ENCODE data around the gene GMDS.

GMDS gene

DNA sequence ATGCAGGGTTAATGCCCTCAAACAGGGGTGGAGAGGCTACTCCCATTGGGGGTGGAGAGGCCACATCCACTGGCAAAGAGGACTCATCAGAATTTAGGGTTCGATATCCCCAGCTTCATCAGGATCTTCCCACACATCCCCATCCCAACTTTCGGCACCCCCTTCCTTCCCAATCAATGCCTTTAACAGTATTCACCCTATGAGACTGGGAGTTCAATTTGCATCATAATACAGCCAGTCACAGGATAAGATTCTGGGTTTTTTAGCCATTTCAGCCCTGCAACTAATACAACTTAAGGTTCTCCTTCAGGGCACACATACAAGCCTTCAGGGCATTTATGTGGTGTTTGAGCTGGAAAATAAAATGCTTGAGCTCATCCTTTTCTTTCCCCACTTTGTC lies 80.9 kb downstream of the GMDS start:
- Histone ChIP-seq H3K4me1 (ENCODE audit: control insufficient read depth, insufficient read depth, low read length) (peaks cover 1% of the 10 kb centered on the region; the same call in 1 of the 2 replicates), H3K27me3 (ENCODE audit: control insufficient read depth, insufficient read depth, low read length) (no peaks in the 10 kb centered on the region; the same call in 1 of the 2 replicates), H3K36me3 (ENCODE audit: control insufficient read depth, insufficient read depth, low read length) (no peaks in the 10 kb centered on the region), H3K4me3 (ENCODE audit: low read length) (no peak overlapping the region), H3K9me3 (ENCODE audit: control insufficient read depth, insufficient read depth, low read length) (peaks cover 2% of the 10 kb centered on the region; the same call in 1 of the 2 replicates), H3K27ac (ENCODE audit: low read length) (no peak overlapping the region)
- WGBS (ENCODE audit: insufficient coverage, insufficient read length), result no CpG with 5 or more reads among the region's 2 CpGs
- no peak for DNase-seq (ENCODE audit: low read depth, low spot score)

DNA sequence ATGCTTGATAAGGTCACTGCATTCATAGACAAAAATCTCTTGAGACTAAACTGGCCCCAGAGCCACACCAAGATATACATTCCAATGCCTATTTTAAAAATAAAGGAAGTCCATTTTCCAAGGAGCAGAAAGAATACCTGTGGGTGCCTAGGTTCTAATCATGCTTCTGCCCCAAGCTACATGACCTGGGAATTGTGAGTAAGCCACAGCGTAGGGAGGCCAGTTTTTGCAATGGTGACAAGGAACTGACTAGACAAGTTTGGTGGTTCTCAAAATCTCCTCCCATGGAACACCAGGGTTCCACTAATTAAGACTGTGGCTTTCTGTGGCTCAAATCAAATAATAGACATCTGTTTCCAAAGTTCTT lies 83.3 kb downstream of the GMDS start:
- Histone ChIP-seq H3K27ac (ENCODE audit: low read length) (no peak overlapping the region), H3K9me3 (ENCODE audit: control insufficient read depth, insufficient read depth, low read length) (peaks cover 2% of the 10 kb centered on the region; the same call in 1 of the 2 replicates), H3K36me3 (ENCODE audit: control insufficient read depth, insufficient read depth, low read length) (no peaks in the 10 kb centered on the region), H3K4me1 (ENCODE audit: control insufficient read depth, insufficient read depth, low read length) (peaks cover 1% of the 10 kb centered on the region; the same call in 1 of the 2 replicates), H3K4me3 (ENCODE audit: low read length) (no peak overlapping the region), H3K27me3 (ENCODE audit: control insufficient read depth, insufficient read depth, low read length) (no peaks in the 10 kb centered on the region)
- DNase-seq (ENCODE audit: low read depth, low spot score), result no peak
- no CpG with 5 or more reads among the region's 1 CpG for WGBS (ENCODE audit: insufficient coverage, insufficient read length)

DNA sequence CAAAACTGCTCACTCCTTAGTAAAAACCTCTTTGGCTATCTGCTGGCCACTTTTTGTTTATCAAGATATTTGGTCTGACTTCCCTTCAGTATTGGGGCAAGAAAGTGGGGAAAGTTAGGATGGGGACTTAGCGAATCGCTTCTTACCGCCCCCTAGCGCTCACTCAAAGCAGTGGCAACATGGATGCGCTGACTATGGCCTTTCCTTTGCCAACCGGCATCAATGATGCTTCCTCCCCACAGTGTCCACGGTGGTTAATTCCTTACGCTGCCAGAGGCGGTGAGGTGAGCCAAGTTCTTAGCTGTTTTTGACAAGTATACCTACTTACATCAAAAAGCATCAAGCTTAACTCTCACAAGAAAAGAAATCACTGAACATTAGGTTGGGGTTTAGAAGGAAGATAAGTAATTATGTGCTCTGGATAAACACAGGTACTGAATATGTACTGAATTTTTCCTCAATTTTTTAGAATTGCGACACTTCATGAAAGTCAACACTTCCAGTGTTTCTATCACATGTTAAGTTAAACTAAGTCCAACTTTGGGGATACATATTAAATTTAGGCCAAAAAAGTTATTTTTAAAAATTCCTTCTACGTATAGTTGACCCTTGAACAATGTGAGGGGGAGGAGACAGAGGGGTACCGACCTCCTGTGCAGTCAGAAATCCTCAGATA lies 86.7 kb downstream of the GMDS start:
- Histone ChIP-seq H3K27ac (ENCODE audit: low read length) (no peak overlapping the region), H3K4me3 (ENCODE audit: low read length) (no peak overlapping the region), H3K36me3 (ENCODE audit: control insufficient read depth, insufficient read depth, low read length) (no peaks in the 10 kb centered on the region), H3K4me1 (ENCODE audit: control insufficient read depth, insufficient read depth, low read length) (no peaks in the 10 kb centered on the region), H3K9me3 (ENCODE audit: control insufficient read depth, insufficient read depth, low read length) (no peaks in the 10 kb centered on the region), H3K27me3 (ENCODE audit: control insufficient read depth, insufficient read depth, low read length) (no peaks in the 10 kb centered on the region)
- no CpG with 5 or more reads among the region's 12 CpGs for WGBS (ENCODE audit: insufficient coverage, insufficient read length)
- peak; percentile 80 for DNase-seq (ENCODE audit: low read depth, low spot score)

DNA sequence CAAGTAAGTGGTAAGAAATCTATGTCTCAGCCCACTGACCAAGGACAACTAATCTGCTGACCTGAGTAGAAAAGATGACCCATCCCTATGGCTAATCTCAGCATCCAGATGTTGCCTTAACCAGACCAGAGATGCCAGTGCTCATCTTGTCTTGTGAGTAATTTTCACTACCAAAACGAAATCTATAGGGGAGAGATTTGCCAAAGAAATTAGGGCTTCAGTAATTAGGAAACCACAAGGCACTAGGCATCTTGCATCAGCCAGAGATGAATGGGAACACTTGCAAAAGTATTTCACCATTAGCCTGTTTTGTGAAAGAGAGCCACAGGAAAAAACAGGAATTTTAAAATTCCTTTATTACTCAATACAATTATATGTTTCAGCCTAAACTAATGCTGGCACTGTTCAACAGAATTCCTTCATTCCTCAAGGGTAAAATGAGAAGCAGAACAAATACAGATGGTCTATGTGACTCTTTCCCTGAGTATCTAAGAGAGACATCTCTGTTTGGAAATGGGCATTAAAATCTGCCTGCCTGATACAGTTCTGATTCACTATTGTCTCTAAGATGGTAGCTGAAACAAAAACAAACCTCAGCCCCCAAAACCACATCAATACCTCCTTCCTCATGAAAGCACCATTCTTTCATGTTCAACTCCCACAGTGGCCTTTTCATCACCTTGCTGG lies 87.8 kb downstream of the GMDS start:
- WGBS (ENCODE audit: insufficient coverage, insufficient read length), result no CpG with 5 or more reads among the region's 1 CpG
- Histone ChIP-seq H3K4me1 (ENCODE audit: control insufficient read depth, insufficient read depth, low read length) (no peaks in the 10 kb centered on the region), H3K27ac (ENCODE audit: low read length) (no peak overlapping the region), H3K36me3 (ENCODE audit: control insufficient read depth, insufficient read depth, low read length) (no peaks in the 10 kb centered on the region), H3K9me3 (ENCODE audit: control insufficient read depth, insufficient read depth, low read length) (no peaks in the 10 kb centered on the region), H3K4me3 (ENCODE audit: low read length) (no peak overlapping the region), H3K27me3 (ENCODE audit: control insufficient read depth, insufficient read depth, low read length) (no peaks in the 10 kb centered on the region)
- DNase-seq (ENCODE audit: low read depth, low spot score), result no peak

DNA sequence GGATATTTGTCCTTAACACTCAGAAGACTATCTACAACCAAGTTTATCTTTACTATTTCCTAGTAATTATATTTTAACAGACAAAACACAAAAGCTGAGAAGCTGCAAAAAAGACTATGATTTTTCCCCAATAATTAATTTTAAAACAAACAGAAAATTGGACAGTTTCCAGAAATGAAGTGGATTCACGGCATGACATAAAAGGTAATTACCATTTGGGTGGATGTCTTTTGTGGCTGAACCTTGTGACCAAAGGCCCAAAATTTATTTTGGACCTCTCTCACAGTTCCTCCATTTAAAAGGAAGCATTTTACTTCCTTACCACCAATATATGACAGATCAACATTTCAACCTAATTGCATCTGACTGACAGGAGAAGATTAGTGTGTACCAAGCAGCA lies 90.2 kb downstream of the GMDS start:
- H3K27me3 ChIP-seq (ENCODE audit: control insufficient read depth, insufficient read depth, low read length), result no peaks in the 10 kb centered on the region

DNA sequence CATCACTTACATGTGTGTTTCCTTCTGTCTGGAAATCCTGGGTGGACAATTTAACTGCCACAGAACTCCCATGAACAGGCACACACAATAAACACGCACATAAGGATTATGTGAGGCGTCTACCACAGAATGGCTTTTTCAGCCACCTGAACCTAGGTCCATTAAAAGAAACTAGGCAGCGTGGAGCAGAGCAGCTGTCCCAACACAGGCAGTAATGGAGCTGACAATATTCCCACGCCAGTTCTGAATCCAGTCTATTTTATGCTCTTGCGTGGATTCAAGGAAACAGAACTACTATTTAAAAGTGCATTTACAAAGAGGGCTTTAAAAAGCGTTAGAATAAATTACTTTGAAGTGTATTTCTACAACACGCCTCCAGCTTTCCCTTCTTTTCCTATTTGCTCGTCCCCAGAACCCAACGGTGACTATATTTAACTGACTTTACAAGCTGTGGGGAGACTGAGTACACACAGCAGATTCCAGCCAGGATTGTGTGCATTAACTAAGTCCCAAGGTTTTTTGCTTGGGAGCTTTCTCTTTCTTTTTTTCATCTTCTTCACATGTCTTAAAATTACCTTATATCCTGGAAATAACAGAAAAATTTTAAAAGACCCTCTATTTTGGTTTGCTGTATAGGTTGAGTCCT lies 95.9 kb downstream of the GMDS start:
- H3K36me3 ChIP-seq (ENCODE audit: control insufficient read depth, insufficient read depth, low read length), result no peaks in the 10 kb centered on the region
- H3K27me3 ChIP-seq (ENCODE audit: control insufficient read depth, insufficient read depth, low read length), result no peaks in the 10 kb centered on the region
- H3K4me1 ChIP-seq (ENCODE audit: control insufficient read depth, insufficient read depth, low read length), result no peaks in the 10 kb centered on the region
- no peak overlapping the region for H3K4me3 ChIP-seq (ENCODE audit: low read length)
- no peak for DNase-seq (ENCODE audit: low read depth, low spot score)
- no CpG with 5 or more reads among the region's 9 CpGs for WGBS (ENCODE audit: insufficient coverage, insufficient read length)
- no peaks in the 10 kb centered on the region for H3K9me3 ChIP-seq (ENCODE audit: control insufficient read depth, insufficient read depth, low read length)
- H3K27ac ChIP-seq (ENCODE audit: low read length), result no peak overlapping the region

More for the DNA sequence above, 90.2 kb downstream of the GMDS start:
- Histone ChIP-seq H3K4me1 (ENCODE audit: control insufficient read depth, insufficient read depth, low read length) (no peaks in the 10 kb centered on the region), H3K27ac (ENCODE audit: low read length) (no peak overlapping the region), H3K4me3 (ENCODE audit: low read length) (no peak overlapping the region), H3K36me3 (ENCODE audit: control insufficient read depth, insufficient read depth, low read length) (no peaks in the 10 kb centered on the region), H3K9me3 (ENCODE audit: control insufficient read depth, insufficient read depth, low read length) (no peaks in the 10 kb centered on the region)
- WGBS (ENCODE audit: insufficient coverage, insufficient read length), result no CpG with 5 or more reads among the region's 1 CpG
- no peak for DNase-seq (ENCODE audit: low read depth, low spot score)

DNA sequence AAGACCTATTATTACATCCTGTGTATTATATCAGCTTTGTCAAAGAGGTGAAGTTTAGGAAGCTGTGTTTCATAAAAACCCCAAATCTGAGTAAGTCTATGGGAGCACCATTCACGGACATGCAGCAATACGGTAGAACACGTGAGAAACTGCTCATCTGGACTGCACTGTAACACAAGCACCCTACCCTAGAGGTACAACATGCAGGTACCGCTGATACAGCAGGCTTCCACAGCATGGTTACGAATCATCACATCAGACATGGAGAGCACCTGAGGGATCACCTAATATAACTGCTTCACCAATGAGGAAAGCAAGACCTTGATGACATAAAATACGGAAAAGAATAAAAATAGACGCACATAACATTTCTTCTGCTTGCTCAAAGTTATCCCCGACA lies 96.7 kb downstream of the GMDS start:
- no peak for DNase-seq (ENCODE audit: low read depth, low spot score)
- H3K27ac ChIP-seq (ENCODE audit: low read length), result no peak overlapping the region
- H3K9me3 ChIP-seq (ENCODE audit: control insufficient read depth, insufficient read depth, low read length), result no peaks in the 10 kb centered on the region
- WGBS (ENCODE audit: insufficient coverage, insufficient read length), result no CpG with 5 or more reads among the region's 8 CpGs
- no peak overlapping the region for H3K4me3 ChIP-seq (ENCODE audit: low read length)
- H3K4me1 ChIP-seq (ENCODE audit: control insufficient read depth, insufficient read depth, low read length), result no peaks in the 10 kb centered on the region
- no peaks in the 10 kb centered on the region for H3K27me3 ChIP-seq (ENCODE audit: control insufficient read depth, insufficient read depth, low read length)
- no peaks in the 10 kb centered on the region for H3K36me3 ChIP-seq (ENCODE audit: control insufficient read depth, insufficient read depth, low read length)

DNA sequence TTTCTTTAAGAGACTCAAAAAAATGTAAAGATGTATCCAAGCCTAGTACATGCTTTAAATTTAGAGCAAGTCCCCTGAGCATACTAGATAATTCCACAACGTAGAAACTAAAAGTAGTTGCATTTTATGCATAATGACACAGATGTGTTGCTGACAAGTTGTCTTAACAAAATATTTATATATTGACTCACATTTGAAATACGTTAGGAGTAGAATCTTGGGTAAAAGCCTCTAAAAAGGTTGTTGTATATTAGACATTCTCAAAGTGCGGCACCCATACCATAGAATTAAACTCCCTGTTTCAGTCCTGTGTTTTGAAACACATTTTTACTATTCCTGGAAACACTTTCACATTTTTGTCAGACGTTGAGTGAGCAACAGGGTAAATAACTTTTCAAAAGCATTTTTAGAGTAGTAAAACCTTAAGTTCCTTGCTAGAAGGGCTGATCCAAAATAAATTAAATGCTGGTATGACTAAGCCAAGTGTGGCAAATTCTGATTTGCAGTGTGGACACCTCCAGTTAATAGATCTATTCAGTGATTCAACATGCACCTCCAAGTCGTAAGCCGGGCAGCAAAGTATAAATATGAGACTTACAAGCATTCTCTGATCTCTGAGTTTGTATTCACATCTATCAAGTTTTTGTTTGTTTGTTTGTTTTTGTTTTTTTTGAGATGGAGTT lies 97.5 kb downstream of the GMDS start:
- no peaks in the 10 kb centered on the region for H3K27me3 ChIP-seq (ENCODE audit: control insufficient read depth, insufficient read depth, low read length)
- H3K4me3 ChIP-seq (ENCODE audit: low read length), result no peak overlapping the region
- no peaks in the 10 kb centered on the region for H3K36me3 ChIP-seq (ENCODE audit: control insufficient read depth, insufficient read depth, low read length)
- no peaks in the 10 kb centered on the region for H3K9me3 ChIP-seq (ENCODE audit: control insufficient read depth, insufficient read depth, low read length)
- no peak for DNase-seq (ENCODE audit: low read depth, low spot score)
- no CpG with 5 or more reads among the region's 6 CpGs for WGBS (ENCODE audit: insufficient coverage, insufficient read length)
- no peaks in the 10 kb centered on the region for H3K4me1 ChIP-seq (ENCODE audit: control insufficient read depth, insufficient read depth, low read length)
- H3K27ac ChIP-seq (ENCODE audit: low read length), result no peak overlapping the region

DNA sequence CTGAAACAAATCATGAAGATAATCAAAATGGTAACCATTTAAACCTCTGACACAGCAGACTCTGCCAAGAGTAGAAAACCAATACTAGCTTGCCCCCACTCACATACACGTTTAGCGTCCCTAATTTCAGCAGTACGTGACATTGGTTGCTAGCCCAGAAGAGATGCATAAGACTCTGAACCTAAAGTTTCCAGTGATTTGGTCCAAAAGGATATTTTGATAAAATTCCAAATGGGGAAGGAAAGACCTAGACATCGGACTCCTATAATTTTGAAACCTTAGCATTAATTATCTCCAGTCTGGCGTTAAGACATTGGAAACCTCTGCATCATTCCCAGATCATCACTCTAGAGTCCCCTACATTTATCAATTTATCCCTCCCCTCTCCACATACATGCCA lies 98.1 kb downstream of the GMDS start:
- H3K4me3 ChIP-seq (ENCODE audit: low read length), result no peak overlapping the region
- no peaks in the 10 kb centered on the region for H3K9me3 ChIP-seq (ENCODE audit: control insufficient read depth, insufficient read depth, low read length)
- H3K27me3 ChIP-seq (ENCODE audit: control insufficient read depth, insufficient read depth, low read length), result no peaks in the 10 kb centered on the region
- H3K4me1 ChIP-seq (ENCODE audit: control insufficient read depth, insufficient read depth, low read length), result 0 out of 2 replicates have a peak, but pooled peaks cover 3% of the 10 kb centered on the region
- no peak overlapping the region for H3K27ac ChIP-seq (ENCODE audit: low read length)
- no CpG with 5 or more reads among the region's 5 CpGs for WGBS (ENCODE audit: insufficient coverage, insufficient read length)
- no peaks in the 10 kb centered on the region for H3K36me3 ChIP-seq (ENCODE audit: control insufficient read depth, insufficient read depth, low read length)
- no peak for DNase-seq (ENCODE audit: low read depth, low spot score)

DNA sequence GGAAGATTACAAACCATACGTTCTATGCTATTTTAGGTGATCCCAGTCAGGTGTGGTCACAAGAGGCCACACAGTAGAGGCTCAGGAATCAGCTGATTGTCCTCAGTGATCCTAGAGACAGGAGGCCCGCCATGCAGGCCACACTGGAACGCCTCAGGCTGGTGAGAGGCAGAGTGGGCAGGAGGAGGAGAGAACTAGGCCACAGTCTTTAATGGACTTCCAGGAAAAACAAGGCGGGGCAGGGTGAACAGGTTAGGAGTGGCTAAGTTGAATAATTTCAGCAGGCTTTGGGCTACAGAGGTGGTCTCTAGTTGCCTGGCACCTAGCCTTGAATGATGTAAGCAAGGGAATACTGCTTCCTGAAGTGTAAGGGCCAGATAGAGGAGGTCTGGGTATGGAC lies 101.2 kb downstream of the GMDS start:
- Histone ChIP-seq H3K4me1 (ENCODE audit: control insufficient read depth, insufficient read depth, low read length) (peaks cover 14% of the 10 kb centered on the region; the same call in 1 of the 2 replicates), H3K36me3 (ENCODE audit: control insufficient read depth, insufficient read depth, low read length) (no peaks in the 10 kb centered on the region), H3K9me3 (ENCODE audit: control insufficient read depth, insufficient read depth, low read length) (no peaks in the 10 kb centered on the region), H3K27ac (ENCODE audit: low read length) (no peak overlapping the region), H3K4me3 (ENCODE audit: low read length) (no peak overlapping the region), H3K27me3 (ENCODE audit: control insufficient read depth, insufficient read depth, low read length) (no peaks in the 10 kb centered on the region)
- no CpG with 5 or more reads among the region's 4 CpGs for WGBS (ENCODE audit: insufficient coverage, insufficient read length)
- no peak for DNase-seq (ENCODE audit: low read depth, low spot score)
